SK-N-MC (cell line): ENCODE measurements around the gene TAPT1.

ENCODE experiments used
- EZH2 ChIP-seq: fragments of 200-600 bp; sonication (generic); IDR thresholded peaks from one replicate; pipeline ENCODE4 v1.6.1; 2017; ENCODE audit warnings: antibody characterized with exemption
- FOXP2 ChIP-seq: optimal IDR thresholded peaks from 2 replicates; pipeline ENCODE3; 2011; ENCODE audit warnings: mild to moderate bottlenecking, moderate library complexity; ENCODE audit not compliant: insufficient read depth; ENCODE audit errors: extremely low read length, control extremely low read depth
- POLR2AphosphoS5 ChIP-seq: IDR thresholded peaks from 2 replicates; pipeline ENCODE4 v1.6.1; 2012; ENCODE audit warnings: mild to moderate bottlenecking, low read depth, low read length, borderline replicate concordance

DNA sequence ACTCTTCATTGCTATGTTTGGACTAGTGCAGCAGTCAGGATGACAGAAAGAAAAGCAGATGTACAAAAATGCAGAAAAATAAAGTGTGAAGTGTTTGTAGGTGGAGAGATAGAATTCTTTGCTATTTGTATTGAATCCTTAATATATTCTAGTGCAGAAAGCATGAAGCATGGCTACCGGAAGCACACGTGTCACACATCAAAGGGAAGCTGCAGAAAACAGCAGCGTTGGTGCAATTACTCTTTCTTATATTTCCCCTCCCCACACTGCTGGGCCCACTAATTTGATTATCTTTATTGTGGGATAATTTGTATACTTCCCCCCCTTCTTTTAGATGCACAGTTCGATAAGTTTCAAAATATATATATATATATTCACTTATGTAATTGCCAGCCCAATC lies 35.9 kb upstream of the TAPT1 start:
- no peak for TF ChIP-seq EZH2
- no peak for TF ChIP-seq POLR2AphosphoS5
- TF ChIP-seq FOXP2: no peak
